Activated naive CD8-positive, alpha-beta T cell treated with anti-CD3 and anti-CD28 coated beads, Interleukin-2, amount 10 ng/mL, durations not matched to agents 7 days and 5 days (primary cell): ENCODE results near the gene NEU1. TPM values are rescaled to one million over a fixed set of nuclear protein-coding genes. Genes with fewer than 3 reads are reported as not detected.

Source experiments
- ATAC-seq: fragments of 150-1000 bp; cut with Tn5 transposase; one replicate; pipeline ENCODE4 v1.10.0; 2021; ENCODE audit warnings: low read depth, moderate library complexity
- POLR2A ChIA-PET: fragments of 350-600 bp; sonication (Branson Sonifier 250); formaldehyde crosslinking; loops from one replicate; lab custom pipeline; 2021; ENCODE audit warnings: antibody characterized with exemption; lab: Charles Lee
- DNase-seq: peaks from one replicate; pipeline ENCODE4 v3.0.0; 2021
- H3K27ac Mint-ChIP-seq: one replicate; pipeline ENCODE4 v1.8.0; 2022; ENCODE audit warnings: mild to moderate bottlenecking, mixed read lengths
- H3K27me3 Mint-ChIP-seq: one replicate; pipeline ENCODE4 v1.8.0; 2022; ENCODE audit warnings: mild to moderate bottlenecking, moderate library complexity, mixed read lengths
- H3K36me3 Mint-ChIP-seq: one replicate; pipeline ENCODE4 v1.8.0; 2021; ENCODE audit warnings: mild to moderate bottlenecking, mixed read lengths
- H3K4me1 Mint-ChIP-seq: one replicate; pipeline ENCODE4 v1.8.0; 2021; ENCODE audit warnings: mixed read lengths
- H3K4me3 Mint-ChIP-seq: one replicate; pipeline ENCODE4 v1.8.0; 2022; ENCODE audit warnings: mild to moderate bottlenecking, moderate library complexity, mixed read lengths
- H3K9me3 Mint-ChIP-seq: one replicate; pipeline ENCODE4 v1.8.0; 2021; ENCODE audit warnings: mixed read lengths
- total RNA-seq, 2 experiments: library from RNA; stranded (reverse); gene quantifications; one replicate each; pipeline ENCODE4 v1.2.3, GENCODE V29; 2021

The NEU1 gene
- total RNA-seq, 2 experiments from 2014 or later: 15.5 to 16.4 TPM

GRCh38 chr6:31887173-31888007 is 24.8 kb upstream of the NEU1 start:
- POLR2A ChIA-PET: interaction anchor here (0.7 to 1.6 kb wide), 2 partner anchors 12 to 23 kb away, joined by 3 to 4 read pairs; no protein-coding TSS in a partner anchor
- Mint-ChIP-seq H3K4me3 (no peak overlapping the region), H3K36me3 (peaks cover 20% of the 10 kb centered on the region), H3K27ac (no peak overlapping the region), H3K4me1 (no peaks in the 10 kb centered on the region), H3K27me3 (no peaks in the 10 kb centered on the region), H3K9me3 (no peaks in the 10 kb centered on the region)
- DNase-seq: no peak
- ATAC-seq: no peak

DNA sequence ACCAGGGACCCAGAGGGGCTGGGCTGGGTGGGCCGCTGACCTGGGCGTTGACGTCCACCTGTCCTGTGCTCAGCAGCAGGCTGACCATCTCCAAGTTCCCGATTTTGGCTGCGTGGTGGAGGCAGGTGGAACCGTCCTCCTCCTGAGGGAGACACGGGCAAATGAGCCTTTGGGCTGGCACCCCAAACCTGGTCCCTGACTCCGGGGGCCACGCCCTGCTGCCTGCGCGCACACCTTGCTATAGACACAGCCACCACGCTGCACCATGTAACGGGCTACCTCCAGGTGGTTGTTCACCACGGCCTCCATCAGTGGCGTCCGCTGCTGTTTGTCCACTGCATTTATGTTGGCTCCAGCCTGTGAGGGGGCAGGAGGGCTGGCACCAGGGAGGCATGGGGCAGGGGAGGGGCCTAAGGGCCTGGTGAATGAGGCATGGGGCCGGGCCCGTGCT is 23.9 kb upstream of the NEU1 start:
- H3K4me3 Mint-ChIP-seq: no peak overlapping the region
- H3K9me3 Mint-ChIP-seq: no peaks in the 10 kb centered on the region
- H3K4me1 Mint-ChIP-seq: no peaks in the 10 kb centered on the region
- peaks cover 20% of the 10 kb centered on the region for H3K36me3 Mint-ChIP-seq
- H3K27ac Mint-ChIP-seq: no peak overlapping the region
- POLR2A ChIA-PET: no interaction called here
- no peak for ATAC-seq
- no peak for DNase-seq
- no peaks in the 10 kb centered on the region for H3K27me3 Mint-ChIP-seq

- H3K4me1 Mint-ChIP-seq: no peaks in the 10 kb centered on the region
- H3K9me3 Mint-ChIP-seq: no peaks in the 10 kb centered on the region
- peaks cover 22% of the 10 kb centered on the region for H3K36me3 Mint-ChIP-seq
- POLR2A ChIA-PET: no interaction called here
- ATAC-seq (no peak), DNase-seq (no peak)
- no peak overlapping the region for H3K27ac Mint-ChIP-seq
- no peak overlapping the region for H3K4me3 Mint-ChIP-seq
- no peaks in the 10 kb centered on the region for H3K27me3 Mint-ChIP-seq
Measured at GRCh38 chr6:31884528-31885035, 22.0 kb upstream of the NEU1 start.

GRCh38 chr6:31883676-31884075 is 21.1 kb upstream of the NEU1 start:
- ATAC-seq (no peak), DNase-seq (no peak)
- Mint-ChIP-seq H3K4me1 (no peaks in the 10 kb centered on the region), H3K27me3 (no peaks in the 10 kb centered on the region), H3K36me3 (peaks cover 23% of the 10 kb centered on the region), H3K9me3 (no peaks in the 10 kb centered on the region), H3K27ac (no peak overlapping the region), H3K4me3 (no peak overlapping the region)
- POLR2A ChIA-PET: no interaction called here

DNA sequence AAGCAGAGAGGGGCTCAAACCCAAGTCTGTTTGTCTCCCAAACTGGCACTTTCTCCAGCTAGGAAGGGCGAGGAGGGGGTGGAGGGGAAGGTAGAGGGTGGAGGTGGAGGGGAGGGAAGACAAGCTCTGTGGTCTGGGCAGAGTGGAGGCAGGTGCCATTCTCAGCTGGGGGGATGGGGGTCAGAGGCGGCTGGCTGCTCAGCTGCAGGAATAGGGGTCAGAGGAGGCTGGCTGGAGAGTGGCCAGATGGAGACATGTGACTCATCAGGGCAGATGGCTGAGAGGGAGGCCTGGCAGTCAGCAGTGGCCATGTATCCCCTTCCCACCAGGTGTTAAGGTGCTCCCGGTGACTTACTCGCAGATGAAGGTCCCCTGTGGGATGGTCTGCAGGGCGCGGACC is 19.7 kb upstream of the NEU1 start:
- no peaks in the 10 kb centered on the region for H3K27me3 Mint-ChIP-seq
- no peaks in the 10 kb centered on the region for H3K4me1 Mint-ChIP-seq
- POLR2A ChIA-PET: no interaction called here
- no peak overlapping the region for H3K4me3 Mint-ChIP-seq
- H3K27ac Mint-ChIP-seq: no peak overlapping the region
- no peaks in the 10 kb centered on the region for H3K9me3 Mint-ChIP-seq
- DNase-seq (no peak), ATAC-seq (no peak)
- peaks cover 22% of the 10 kb centered on the region for H3K36me3 Mint-ChIP-seq

- peaks cover 22% of the 10 kb centered on the region for H3K36me3 Mint-ChIP-seq
- H3K27me3 Mint-ChIP-seq: no peaks in the 10 kb centered on the region
- no peaks in the 10 kb centered on the region for H3K9me3 Mint-ChIP-seq
- ATAC-seq (no peak), DNase-seq (no peak)
- no peak overlapping the region for H3K4me3 Mint-ChIP-seq
- no peaks in the 10 kb centered on the region for H3K4me1 Mint-ChIP-seq
- POLR2A ChIA-PET: interaction anchor here (0.7 kb wide), 1 partner anchor 1313 kb away, joined by 4 read pairs; no protein-coding TSS in a partner anchor
- no peak overlapping the region for H3K27ac Mint-ChIP-seq
Measured at GRCh38 chr6:31881136-31881859, 18.7 kb upstream of the NEU1 start.

- DNase-seq (no peak), ATAC-seq (no peak)
- Mint-ChIP-seq H3K4me3 (no peak overlapping the region), H3K9me3 (no peaks in the 10 kb centered on the region), H3K27ac (no peak overlapping the region), H3K27me3 (no peaks in the 10 kb centered on the region), H3K36me3 (peaks cover 18% of the 10 kb centered on the region), H3K4me1 (peaks cover 2% of the 10 kb centered on the region)
- POLR2A ChIA-PET: no interaction called here
Measured at GRCh38 chr6:31880616-31881015, 18.0 kb upstream of the NEU1 start.

GRCh38 chr6:31879901-31880300 is 17.3 kb upstream of the NEU1 start:
- POLR2A ChIA-PET: no interaction called here

GRCh38 chr6:31879143-31879542 is 16.5 kb upstream of the NEU1 start:
- Mint-ChIP-seq H3K4me3 (no peak overlapping the region), H3K27me3 (no peaks in the 10 kb centered on the region), H3K27ac (no peak overlapping the region), H3K36me3 (peaks cover 18% of the 10 kb centered on the region), H3K9me3 (no peaks in the 10 kb centered on the region), H3K4me1 (peaks cover 2% of the 10 kb centered on the region)
- POLR2A ChIA-PET: no interaction called here
- no peak for DNase-seq
- no peak for ATAC-seq

More at GRCh38 chr6:31879901-31880300, 17.3 kb upstream of the NEU1 start:
- Mint-ChIP-seq H3K4me3 (no peak overlapping the region), H3K36me3 (peaks cover 18% of the 10 kb centered on the region), H3K9me3 (no peaks in the 10 kb centered on the region), H3K27me3 (no peaks in the 10 kb centered on the region), H3K4me1 (peaks cover 2% of the 10 kb centered on the region), H3K27ac (no peak overlapping the region)
- DNase-seq (no peak), ATAC-seq (no peak)

- no peaks in the 10 kb centered on the region for H3K27me3 Mint-ChIP-seq
- H3K36me3 Mint-ChIP-seq: peaks cover 18% of the 10 kb centered on the region
- no peak within 1 kb of the TSS for H3K4me3 Mint-ChIP-seq
- DNase-seq (no peak), ATAC-seq (no peak)
- H3K27ac Mint-ChIP-seq: no peak within 1 kb of the TSS
- POLR2A ChIA-PET: no interaction called here
- no peaks in the 10 kb centered on the region for H3K9me3 Mint-ChIP-seq
- peaks cover 2% of the 10 kb centered on the region for H3K4me1 Mint-ChIP-seq
Measured at GRCh38 chr6:31878726-31879125, 16.1 kb upstream of the NEU1 start, which contains the start of gene SLC44A4. TSS of gene SLC44A4 (minus strand) at chr6:31878997. CDS start at chr6:31878980, 17 bp downstream.

DNA sequence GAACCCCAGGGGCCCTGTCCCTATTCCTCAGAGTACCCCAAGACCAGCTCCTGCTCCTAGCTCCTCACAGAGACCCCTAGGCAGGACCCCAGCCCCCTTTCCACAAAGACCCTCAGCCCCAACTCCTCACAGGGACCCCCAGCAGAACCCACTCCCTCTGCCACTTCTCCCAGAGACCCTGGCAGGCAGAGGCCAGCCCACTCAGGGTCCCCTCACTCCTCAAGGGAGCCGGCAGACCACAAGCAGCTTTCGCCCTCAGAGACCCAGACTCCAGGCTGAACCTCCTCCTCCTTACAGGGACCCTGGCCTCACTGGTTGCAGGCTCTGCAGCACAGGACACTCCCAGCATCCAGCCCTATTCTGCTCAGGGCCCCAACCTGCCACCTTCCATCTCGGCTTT is 15.6 kb upstream of the NEU1 start:
- POLR2A ChIA-PET: no interaction called here
- Mint-ChIP-seq H3K4me1 (peaks cover 2% of the 10 kb centered on the region), H3K27me3 (no peaks in the 10 kb centered on the region), H3K36me3 (peaks cover 18% of the 10 kb centered on the region), H3K9me3 (no peaks in the 10 kb centered on the region), H3K4me3 (no peak overlapping the region), H3K27ac (no peak overlapping the region)
- DNase-seq (no peak), ATAC-seq (no peak)

DNA sequence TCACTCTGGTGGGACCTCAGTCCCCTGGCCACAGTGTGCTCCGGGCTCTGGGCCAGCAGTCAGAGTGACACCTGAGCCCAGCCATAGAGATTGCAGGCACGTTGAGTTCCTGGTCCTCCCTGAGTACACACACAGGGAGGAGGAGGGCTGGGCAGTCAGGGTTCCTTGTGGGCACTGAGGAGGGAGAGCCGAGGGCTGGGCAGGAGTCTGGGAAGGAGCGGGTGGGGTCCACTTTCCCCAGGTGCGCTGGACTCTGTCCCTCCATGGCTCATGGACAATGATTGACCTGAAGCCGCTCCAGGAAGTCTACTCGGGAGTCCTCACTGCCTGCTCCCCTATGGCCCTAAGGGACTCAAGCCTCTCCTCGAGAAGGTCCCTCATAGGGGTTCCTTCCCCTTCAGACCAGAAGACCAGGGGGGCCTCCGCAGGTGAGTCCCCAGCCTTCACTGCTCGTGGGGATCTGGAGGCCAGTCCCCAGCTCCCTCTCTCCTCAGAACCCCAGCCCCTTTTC is 15.1 kb upstream of the NEU1 start:
- Mint-ChIP-seq H3K27ac (no peak overlapping the region), H3K36me3 (peaks cover 15% of the 10 kb centered on the region), H3K4me1 (peaks cover 2% of the 10 kb centered on the region), H3K27me3 (no peaks in the 10 kb centered on the region), H3K9me3 (no peaks in the 10 kb centered on the region), H3K4me3 (no peak overlapping the region)
- POLR2A ChIA-PET: no interaction called here
- DNase-seq (no peak), ATAC-seq (no peak)

- Mint-ChIP-seq H3K27ac (no peak overlapping the region), H3K9me3 (no peaks in the 10 kb centered on the region), H3K4me3 (no peak overlapping the region), H3K27me3 (no peaks in the 10 kb centered on the region), H3K4me1 (peaks cover 2% of the 10 kb centered on the region), H3K36me3 (peaks cover 12% of the 10 kb centered on the region)
- no peak for DNase-seq
- ATAC-seq: no peak
- POLR2A ChIA-PET: interaction anchor here (1.0 kb wide), 1 partner anchor 15 kb away, joined by 3 read pairs; the partner anchor contains the start of gene NEU1
Measured at GRCh38 chr6:31877125-31877650, 14.6 kb upstream of the NEU1 start.
